Lung (tissue), 12 donors: Measurements from ENCODE around the gene CSHL1. TPM values are rescaled to one million over a fixed set of nuclear protein-coding genes. Genes with fewer than 3 reads are reported as not detected.

Experiments
- ATAC-seq: fragments of 200-7000 bp; cut with Tn5 transposase; one replicate; pipeline ENCODE4 v1.9.1; 2020; ENCODE audit warnings: moderate number of reproducible peaks; ENCODE audit not compliant: insufficient read depth, low FRiP score
- DNase-seq, 3 donors: peaks; one replicate each; pipeline ENCODE4 v3.0.0-alpha.2; 2013 to 2017
- H3K27ac ChIP-seq, 2 donors: one replicate each; pipeline ENCODE4 v1.5.1; 2013; ENCODE audit warnings: mild to moderate bottlenecking in 2 of 2, moderate library complexity in 2 of 2, control low read depth in 1 of 2, inconsistent platforms in 1 of 2, low read depth in 1 of 2, low read length in 1 of 2
- H3K27me3 ChIP-seq, 3 donors: one replicate each; pipeline ENCODE4 v1.5.1; 2013; ENCODE audit warnings: low read length in 2 of 3; ENCODE audit not compliant: control insufficient read depth in 3 of 3, insufficient read depth in 3 of 3
- H3K36me3 ChIP-seq, 4 donors: one replicate each; pipeline ENCODE4 v1.5.1; 2013; ENCODE audit warnings: low read length in 4 of 4, mild to moderate bottlenecking in 1 of 4, moderate library complexity in 1 of 4; ENCODE audit not compliant: control insufficient read depth in 4 of 4, insufficient read depth in 4 of 4
- H3K4me1 ChIP-seq, 5 donors: one replicate each; pipeline ENCODE4 v1.5.1; 2013; ENCODE audit warnings: low read length in 5 of 5, mild to moderate bottlenecking in 2 of 5, moderate library complexity in 1 of 5; ENCODE audit not compliant: control insufficient read depth in 5 of 5, insufficient read depth in 5 of 5
- H3K4me3 ChIP-seq: one replicate; pipeline ENCODE4 v1.5.1; 2013; ENCODE audit warnings: mild to moderate bottlenecking, control low read depth, moderate library complexity
- H3K9ac ChIP-seq, 2 donors: one replicate each; pipeline ENCODE4 v1.5.1; 2013; ENCODE audit warnings: low read length in 2 of 2, control low read depth in 1 of 2; ENCODE audit not compliant: insufficient read depth in 1 of 2
- H3K9me3 ChIP-seq, 4 donors: one replicate each; pipeline ENCODE4 v1.5.1; 2013; ENCODE audit warnings: low read length in 3 of 4, mild to moderate bottlenecking in 1 of 4, moderate library complexity in 1 of 4; ENCODE audit not compliant: control insufficient read depth in 4 of 4, insufficient read depth in 3 of 4
- CTCF ChIP-seq: IDR thresholded peaks from 2 replicates; pipeline ENCODE4 v1.5.1; 2012; ENCODE audit warnings: mild to moderate bottlenecking; ENCODE audit errors: control extremely low read depth, extremely low read depth
- WGBS, 2 donors: extraction: QIAGEN DNeasy Blood & Tissue Kit; methylation state at CpG; one replicate each; pipeline ENCODE4 v1.1.7; 2013; 5-methylcytosine and 5-hydroxymethylcytosine counted together
- polyA plus RNA-seq, 2 donors: library from polyadenylated mRNA; stranded (reverse); fragments of 200-250 nt; gene quantifications; one replicate each; pipeline ENCODE4 v1.2.1, GENCODE V29; 2013
- total RNA-seq, 2 donors: library from RNA; depleted of rRNA in 1 of 2; stranded (reverse); fragments of >200 nt in 1 of 2; gene quantifications; one replicate each; pipeline ENCODE4 v1.2.1, GENCODE V29; 2014 to 2021
- donor health status: control.
- donor health status: control.
- donor health status: Bipolar disorder and iron deficiency.
- donor health status: healthy.
- donor health status: DM: yes; HTN: yes; CAD: no.

CSHL1 gene
- total and polyA plus RNA-seq, 4 donors = not detected

- WGBS, 2 donors = 44 to 51% methylated on average over 11 of the region's 11 CpGs
- H3K4me1 ChIP-seq = peaks cover 0 to 2% (median 0%) of the 10 kb centered on the region in 5 donors
These were observed 43.5 kb upstream of the CSHL1 start for GRCh38 chr17:63954402-63955063.

GRCh38 chr17:63950940-63951907 is 40.2 kb upstream of the CSHL1 start:
- H3K4me1 ChIP-seq = peaks cover 0 to 6% (median 0%) of the 10 kb centered on the region in 5 donors
- H3K36me3 ChIP-seq = no peaks in the 10 kb centered on the region
- H3K27me3 ChIP-seq = no peaks in the 10 kb centered on the region
- H3K27ac ChIP-seq = no peak overlapping the region
- no peak for TF ChIP-seq CTCF
- DNase-seq (no peak), ATAC-seq (no peak)
- H3K4me3 ChIP-seq = no peak overlapping the region
- H3K9ac ChIP-seq = no peak overlapping the region
- WGBS, 2 donors = 90 to 93% methylated on average over 28 to 29 of the region's 29 CpGs
- no peaks in the 10 kb centered on the region for H3K9me3 ChIP-seq

More at GRCh38 chr17:63954402-63955063, 43.5 kb upstream of the CSHL1 start:
- no peaks in the 10 kb centered on the region for H3K27me3 ChIP-seq
- no peak overlapping the region for H3K9ac ChIP-seq
- H3K9me3 ChIP-seq = no peaks in the 10 kb centered on the region
- DNase-seq = no peak
- H3K27ac ChIP-seq = no peak overlapping the region
- no peak overlapping the region for H3K4me3 ChIP-seq
- no peak for ATAC-seq
- no peak for TF ChIP-seq CTCF
- no peaks in the 10 kb centered on the region for H3K36me3 ChIP-seq

- Histone ChIP-seq H3K9ac (no peak overlapping the region), H3K4me3 (no peak overlapping the region), H3K36me3 (no peaks in the 10 kb centered on the region), H3K9me3 (no peaks in the 10 kb centered on the region), H3K27me3 (no peaks in the 10 kb centered on the region), H3K4me1 (peaks cover 0 to 6% (median 0%) of the 10 kb centered on the region in 5 donors), H3K27ac (no peak overlapping the region)
- DNase-seq (no peak), ATAC-seq (no peak)
- no peak for TF ChIP-seq CTCF
- 77 to 85% methylated on average over 18 of the region's 18 CpGs for WGBS, 2 donors
These were observed 38.7 kb upstream of the CSHL1 start for GRCh38 chr17:63949576-63950250.
